GM19025 (cell line): Measurements from ENCODE around the gene ISYNA1.

ENCODE experiments used
- ATAC-seq: cut with Tn5 transposase; IDR thresholded peaks from one replicate; pipeline ENCODE4 v1.9.1; 2021; ENCODE audit warnings: mild to moderate bottlenecking, low read depth, moderate library complexity; ENCODE audit not compliant: unreplicated experiment

The ISYNA1 gene

DNA sequence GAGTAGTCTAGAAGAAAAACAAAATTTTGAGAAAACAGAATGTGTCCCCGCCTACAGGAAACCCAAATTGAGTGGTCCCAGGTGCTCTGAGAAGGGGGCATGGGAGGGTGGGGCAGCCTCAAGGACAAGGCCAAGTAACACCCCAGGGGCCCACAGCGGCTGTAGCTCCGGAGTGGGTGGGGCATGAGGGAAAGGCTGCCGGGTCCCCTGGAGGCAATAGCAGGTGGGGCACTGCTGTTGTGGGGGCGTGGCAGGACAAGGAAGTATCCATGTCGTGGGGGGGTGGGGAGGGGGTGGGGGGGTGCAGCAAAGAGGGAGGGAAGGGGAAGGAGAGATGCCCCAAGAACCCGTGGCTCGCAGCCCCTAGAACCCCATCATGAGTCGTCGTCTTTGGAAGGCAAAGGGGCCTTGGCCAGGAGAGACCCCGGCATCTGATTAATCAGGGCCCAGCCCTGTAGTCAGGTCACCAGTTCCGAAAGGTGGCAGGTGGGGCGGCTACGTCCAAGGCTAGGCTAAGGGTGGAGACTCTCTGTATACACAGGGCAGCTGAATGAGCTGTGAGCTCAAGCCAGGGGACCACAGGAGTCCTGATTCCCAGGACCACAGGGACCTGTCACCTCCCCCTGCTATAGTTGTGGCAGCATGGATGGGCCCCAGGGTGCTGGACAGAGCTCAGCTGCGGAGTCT is 7.5 kb upstream of the ISYNA1 start:
- ATAC-seq: no peak

DNA sequence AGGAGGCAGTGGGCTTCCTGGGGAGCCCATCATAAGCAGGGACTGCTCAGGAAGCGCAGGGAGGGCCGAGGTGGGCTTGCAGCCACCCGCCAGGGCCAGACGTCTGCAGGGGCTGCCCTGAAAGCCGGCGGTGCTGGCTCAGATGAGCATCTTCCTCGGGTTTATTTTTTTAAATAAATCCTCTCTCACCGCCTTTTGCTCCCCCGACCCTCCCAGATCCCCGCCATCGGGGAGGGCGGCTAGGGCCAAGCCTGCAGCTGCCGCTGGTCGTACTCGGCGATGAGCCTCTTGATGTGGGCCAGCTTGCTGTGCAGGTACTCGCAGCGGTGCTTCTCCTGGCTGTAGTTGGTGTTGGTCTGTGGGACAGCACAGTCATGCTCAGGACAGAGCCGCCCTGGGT is 6.6 kb upstream of the ISYNA1 start:
- ATAC-seq: no peak

DNA sequence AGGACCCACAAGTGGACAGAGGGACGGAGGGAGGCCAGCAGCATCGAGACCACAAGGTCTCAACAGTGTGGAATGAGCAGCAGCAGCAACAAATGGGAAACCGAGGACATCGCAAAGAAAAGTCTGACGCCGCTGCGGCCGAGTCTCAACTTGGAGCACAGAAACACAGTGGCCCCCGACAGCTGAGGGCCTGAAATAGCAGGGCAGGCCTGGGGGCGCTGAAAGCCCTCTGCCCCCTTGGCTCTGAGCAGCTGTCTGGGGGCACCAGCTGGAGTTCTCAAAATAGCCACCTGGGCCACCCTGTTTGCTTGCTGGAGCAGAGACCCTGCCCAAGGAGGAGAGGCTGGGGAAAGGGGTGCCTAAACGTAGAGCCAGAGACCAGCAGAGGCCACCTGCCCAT is 5.9 kb upstream of the ISYNA1 start:
- no peak for ATAC-seq

DNA sequence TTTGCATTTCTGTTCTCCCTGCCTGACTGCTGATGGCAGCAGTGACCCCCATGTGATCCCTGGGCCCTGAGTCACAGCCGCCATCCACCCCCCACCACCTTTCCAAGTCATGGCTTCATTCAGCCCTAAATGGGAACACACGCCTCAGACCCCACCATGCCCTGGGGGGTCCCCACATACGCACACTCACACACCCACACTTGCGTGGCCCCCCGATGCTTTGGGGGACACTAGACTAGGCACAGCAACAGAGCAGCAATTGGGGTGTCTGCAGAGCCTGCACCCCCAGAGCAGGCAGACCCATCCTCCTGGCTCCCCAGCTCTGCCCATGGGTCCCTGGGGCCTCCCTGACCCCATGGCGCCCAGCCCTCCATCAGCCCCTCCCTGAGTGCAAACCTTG is 5.5 kb upstream of the ISYNA1 start:
- no peak for ATAC-seq

DNA sequence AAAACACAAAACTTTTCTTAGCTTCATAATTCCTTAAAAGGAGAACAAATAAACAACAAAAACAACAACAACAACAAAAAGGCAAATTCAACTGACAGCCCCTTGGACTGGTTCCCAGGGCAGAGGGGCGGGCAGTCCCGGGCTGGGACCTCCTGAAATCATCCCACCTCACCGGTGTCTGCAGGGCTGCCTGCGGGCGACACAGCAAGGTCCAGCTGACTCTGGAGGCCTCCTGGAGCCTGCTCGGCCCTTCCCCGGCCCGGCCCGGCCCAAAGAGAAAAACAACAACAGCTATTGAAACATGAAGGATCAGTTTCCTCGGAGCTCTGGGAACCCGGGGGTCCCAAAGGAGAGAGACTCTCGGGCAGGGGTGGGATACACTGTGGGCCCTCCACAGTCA is 5.0 kb upstream of the ISYNA1 start:
- no peak for ATAC-seq

DNA sequence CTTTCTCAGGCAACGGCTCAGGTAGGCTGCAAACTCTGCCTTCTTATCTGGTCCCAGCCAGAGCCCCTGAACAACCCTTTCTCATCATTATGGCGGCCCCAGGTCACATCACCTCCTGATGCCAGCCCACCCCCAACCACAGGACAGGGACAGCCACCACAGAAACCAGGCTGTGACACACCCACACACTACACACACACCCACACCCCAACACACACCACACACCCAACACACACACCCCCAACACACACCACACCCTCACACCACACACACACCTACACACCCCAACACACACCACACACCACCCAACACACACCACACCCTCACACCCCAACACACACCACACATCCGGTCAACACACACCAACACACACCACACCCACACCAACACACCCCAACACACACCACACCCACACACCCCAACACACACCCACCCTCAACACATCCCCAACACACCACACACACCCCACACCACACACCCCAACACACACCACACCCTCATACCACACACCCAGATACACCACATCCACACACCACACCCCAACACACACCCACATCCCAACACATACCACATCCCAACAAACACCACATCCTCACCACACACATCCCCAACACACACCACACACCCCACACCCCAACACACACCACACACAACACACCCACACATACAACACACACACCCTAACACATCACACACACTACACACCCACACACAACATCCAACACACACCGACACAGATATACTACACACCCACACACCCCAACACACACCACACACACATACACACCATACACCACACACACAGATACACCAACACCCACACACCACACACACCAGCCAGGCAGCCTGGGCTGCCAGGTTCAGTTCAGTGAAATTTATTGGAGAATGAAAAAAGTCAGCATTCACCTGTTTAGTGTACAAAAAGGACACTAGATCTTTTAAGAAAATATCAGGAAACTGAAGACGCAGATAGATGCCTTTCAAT is 4.2 kb upstream of the ISYNA1 start:
- no peak for ATAC-seq

DNA sequence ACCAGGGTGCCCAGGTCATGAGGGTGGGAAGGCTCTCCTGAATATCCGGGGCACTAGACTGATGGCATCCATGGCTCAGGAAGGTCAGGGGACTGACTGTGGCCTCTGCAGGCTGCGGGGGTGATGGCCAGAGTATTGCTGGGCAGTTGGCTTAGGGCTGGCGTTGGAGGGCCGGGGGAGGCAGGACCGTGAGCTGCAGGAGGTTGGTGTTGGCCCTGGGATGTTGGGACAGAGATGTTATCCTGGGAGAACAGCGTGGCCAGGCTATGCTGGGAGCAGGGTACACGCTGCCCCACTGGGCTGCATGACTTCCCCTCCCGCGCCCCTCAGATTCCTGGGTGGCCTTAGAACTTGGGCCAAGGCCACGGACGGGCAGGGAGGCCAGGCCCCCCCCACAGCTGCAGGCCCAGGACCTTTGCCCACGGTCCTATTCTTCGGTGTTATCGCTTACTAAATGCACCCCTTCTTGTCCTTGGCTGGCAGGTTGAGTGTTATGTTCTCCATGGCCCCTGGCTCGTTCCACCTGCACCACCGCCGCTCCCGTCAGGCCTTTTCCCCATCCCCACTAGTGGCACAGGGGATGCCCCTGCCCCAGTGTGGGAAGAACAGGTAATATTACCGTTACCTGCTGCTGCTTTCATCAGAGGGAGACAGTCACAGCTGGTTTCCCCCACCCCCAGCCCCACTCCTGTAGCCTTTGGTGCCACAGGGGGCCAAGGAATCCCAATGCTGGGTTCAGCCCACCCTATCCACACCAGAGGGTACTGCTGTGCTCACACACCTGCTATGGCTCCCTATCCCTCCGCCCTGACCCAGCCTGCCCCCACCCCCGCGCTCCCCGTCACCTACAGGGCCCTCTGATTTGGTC is 3.2 kb upstream of the ISYNA1 start:
- ATAC-seq: no peak

DNA sequence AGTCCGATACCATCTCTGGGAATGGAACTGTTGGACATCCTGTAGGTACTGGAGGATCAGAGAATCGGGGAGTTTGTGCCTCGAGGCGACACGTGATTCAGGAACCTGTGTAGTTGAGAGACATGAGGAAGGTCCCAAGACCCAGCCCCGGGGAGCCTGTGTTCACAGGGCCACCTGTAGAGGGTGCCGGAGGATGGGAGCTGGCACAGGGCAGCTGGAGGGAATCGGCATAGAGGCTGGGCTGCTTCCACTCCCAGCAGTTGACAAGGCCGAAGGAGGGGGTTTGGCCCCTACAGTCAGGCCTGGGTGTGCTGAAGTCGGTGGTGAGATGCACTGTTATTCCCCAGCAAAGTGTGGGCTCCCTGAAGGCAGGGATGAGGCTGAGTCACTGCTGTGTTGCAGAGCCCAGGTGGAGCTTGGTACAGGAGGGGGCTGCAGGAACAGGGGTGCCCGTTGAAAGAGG is 2.5 kb upstream of the ISYNA1 start:
- no peak for ATAC-seq

DNA sequence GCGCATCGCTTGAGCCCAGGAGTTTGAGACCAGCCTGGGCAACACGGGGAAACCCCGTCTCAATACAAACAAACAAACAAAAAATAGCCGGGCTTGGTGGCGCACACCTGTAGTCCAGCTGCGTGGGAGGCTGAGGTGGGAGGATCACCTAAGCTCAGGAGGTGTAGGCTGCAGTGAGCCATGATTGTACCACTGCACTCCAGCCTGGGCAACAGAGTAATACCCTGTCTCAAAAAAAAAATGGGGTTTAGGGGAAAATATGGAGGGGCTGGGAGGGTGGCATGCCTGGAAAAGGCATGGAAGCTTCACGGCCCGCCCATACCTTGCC is 1.9 kb upstream of the ISYNA1 start:
- ATAC-seq: no peak

DNA sequence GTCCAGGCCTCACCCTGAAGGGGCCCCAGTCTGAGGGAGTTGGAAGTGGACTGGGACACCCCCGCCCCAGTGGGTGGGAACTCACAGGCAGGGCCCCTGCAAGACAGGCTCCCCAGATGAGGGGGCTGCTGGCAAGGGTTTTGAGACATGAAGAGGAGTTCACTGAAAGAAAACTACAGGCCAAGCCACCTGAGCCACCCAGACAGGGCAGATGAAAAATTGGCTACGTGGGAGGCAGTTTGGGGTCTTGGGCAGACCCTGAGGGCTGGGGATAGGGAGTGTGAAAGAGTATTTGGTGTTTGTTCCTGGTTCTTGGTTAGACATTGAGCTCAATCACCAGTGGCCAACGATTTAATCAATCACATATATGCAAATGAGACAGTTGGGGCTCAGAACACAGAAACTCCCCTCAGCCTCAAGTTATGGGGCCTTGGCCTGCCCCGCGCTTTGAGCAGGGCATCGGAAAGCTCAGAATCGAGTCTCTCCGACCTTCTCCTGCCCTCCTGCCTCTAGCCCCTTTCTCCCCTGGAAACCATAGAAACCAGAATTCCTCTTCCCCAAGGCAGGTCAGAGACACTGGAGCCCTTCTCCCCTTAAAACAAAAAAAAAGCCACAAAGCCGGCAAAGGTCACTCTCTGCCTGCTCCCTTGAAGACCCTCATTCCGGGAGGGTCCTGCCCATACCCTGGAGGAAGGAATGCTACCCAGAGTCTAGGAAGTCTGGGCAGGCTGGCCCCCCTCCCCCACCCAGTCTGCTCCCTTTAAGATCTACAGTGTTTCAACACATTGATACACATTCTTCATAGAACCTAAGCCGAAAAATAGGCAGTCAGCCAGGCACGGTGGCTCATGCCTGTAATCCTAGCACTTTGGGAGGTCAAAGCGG is 1.3 kb upstream of the ISYNA1 start:
- ATAC-seq: no peak

DNA sequence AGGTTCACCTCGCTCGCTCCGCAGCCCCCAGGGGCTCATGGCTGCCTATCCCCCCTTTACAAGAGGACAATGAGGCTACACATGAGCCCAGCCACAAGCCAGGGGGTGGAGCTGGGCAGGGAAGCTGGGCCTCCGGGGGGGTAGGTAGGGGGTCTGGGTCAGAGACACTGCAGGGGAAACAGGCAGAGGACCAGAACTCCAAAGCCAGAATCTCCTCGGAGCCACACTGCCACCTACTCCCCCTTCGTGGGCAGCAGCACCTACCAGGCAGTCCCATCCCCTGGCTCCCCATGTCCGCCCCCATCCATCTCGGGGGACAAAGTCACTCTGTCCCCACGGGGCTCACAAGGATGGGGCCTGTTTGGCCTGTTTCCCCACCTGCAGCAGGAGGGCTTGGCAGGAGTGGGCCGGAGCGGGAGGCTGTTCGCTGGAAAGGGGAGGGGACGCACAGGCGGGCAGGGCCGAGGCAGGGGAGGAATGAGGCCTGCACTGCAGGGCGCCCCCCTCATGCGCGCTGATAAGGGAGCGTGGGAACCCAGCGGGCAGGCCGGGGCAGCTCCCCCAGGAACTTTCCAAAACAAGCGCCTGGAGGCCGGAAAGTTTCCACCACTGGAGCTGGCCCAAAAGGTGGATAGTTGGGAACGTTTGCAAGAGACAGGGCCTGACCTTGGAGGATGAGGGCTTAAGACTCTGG is 545 bp upstream of the ISYNA1 start:
- no peak for ATAC-seq

DNA sequence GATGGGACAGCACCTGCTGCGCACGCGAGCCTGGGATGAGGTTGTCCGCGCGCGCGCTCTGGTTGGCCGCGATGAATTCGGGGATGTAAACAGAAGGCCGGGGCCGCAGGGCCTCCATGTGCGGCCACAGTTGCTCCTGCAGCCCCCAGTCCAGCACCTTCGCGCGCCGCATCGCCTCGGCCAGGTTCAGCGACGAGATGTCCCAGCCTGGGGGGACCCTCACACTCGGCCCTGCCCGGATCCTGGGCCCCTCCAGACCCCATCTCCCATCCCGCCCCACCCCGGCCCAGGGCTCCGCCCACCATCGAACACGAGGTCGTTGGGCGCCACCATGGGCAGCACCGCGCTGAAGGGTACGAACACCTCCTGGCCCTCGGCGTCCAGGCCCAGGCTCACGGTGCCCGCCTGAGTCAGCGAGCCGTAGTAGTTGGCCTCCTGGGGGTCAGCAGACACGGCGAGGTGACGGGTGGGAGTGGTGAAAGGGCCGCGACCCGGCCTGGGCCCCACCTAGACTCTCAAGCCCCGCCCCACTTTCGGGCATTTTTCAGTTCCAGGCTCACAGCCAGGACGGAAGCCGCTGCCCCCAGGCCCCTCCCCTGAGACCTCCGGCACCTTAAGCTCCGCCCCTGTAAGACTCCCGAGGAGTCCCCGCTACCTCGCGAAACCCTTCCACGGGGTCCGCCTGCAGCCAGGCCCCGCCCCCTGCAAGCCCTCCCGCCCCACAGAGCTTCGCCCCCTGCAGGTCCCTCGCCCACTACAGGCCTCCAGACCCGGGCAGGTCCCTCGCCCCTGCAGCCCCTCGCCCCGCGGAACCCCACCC is 1.1 kb downstream of the ISYNA1 start:
- peak; percentile 48 for ATAC-seq

DNA sequence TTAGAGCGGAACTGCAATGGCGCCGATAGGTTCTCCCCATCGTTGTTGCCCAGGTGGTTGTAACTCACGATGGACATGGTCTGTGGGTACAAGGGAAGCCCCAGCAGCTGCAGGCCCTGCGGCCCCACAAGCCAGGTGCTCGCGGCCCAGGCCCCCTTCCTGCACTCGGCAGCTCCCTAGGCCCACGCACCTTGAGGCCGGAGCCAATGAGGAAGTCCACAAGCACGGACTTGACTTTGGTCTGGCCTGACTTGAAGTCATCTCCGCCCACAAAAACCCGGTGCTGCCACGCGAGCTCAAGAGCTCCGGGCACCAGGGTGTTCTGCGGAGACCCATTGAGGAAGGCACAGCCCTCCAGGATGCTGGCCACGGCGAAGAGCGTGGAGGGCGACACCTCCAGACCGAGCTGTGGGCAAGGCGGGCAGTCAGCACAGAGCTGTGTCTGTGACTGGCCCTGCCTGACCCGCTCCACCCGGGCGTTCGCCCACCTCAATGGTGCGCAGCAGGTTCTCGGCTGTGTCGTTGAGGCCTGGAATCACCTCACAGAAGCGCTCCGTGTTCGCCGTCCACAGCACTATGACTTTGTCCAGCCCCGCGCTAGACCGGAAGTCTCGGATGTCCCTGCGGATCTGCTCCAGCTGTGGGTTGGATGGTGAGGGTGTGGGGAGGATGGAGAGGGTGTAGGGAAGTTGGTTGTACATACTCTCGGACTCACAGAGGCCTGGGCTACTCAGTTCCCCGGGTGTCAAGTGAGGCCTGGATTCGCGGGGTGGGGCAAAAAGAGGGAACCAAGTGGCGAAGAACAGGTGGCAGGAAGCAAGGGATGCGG is 1.9 kb downstream of the ISYNA1 start:
- ATAC-seq: no peak

DNA sequence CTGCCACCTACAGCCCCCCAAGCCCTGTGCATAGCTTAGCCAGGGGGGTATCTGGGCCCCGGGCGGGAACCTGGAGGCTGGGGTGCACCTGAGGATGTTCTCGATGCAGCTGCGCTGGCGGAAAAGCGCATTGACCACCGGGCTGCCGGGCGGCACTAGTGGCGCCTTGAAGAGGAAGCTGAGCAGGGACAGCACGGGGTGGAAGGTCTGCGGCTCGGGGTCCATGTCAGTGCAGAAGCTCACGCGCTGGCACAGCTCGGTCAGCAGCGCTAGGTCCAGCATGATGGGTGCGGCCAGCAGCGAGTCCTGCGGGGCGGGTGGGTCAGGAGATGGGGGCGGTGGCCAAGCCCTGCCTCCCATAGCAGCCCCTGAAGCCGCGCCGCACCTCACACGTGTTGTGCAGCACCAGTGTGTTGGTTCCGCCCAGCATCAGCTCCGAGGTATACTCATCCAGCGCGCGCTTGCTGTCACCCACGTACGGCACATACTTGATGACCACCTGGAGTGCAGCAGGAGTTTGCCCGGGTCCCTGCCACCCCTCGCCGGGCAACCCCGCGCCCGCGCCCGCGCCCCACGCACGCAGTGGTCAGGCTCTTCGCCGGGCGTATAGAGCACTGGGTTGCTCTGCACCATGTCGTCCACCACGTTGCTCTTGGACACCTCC is 2.6 kb downstream of the ISYNA1 start:
- ATAC-seq: no peak

DNA sequence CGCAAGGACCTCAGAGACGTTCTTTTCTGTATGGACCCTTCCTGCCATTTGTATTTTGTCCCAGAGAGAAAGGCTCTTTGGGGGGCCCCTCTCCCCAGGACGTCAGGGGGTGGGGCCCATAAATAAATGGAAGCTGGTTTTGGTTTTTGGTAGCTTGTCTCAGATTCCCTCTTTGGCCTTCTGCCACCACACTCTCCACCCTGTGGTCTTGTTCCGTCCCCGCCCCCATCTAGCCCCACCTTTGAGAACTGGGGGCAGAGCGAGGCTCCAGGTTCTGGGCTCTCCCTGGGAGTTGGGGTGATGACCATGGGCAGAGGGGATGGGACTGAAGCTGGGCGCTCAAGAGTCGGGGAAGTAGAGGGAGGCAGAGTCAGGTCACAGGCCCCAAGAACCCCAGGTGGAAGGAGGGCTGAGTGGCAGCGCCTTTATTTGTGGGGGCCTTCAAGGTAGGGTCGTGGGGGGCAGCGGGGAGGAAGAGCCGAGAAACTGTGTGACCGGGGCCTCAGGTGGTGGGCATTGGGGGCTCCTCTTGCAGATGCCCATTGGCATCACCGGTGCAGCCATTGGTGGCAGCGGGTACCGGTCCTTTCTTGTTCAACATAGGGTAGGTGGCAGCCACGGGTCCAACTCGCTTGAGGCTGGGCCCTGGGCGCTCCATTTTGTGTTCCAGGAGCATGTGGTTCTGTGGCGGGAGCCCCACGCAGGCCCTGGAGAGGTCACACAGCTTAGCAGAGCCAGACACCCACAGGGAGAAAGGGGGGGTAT is 3.3 kb downstream of the ISYNA1 start:
- ATAC-seq: no peak

DNA sequence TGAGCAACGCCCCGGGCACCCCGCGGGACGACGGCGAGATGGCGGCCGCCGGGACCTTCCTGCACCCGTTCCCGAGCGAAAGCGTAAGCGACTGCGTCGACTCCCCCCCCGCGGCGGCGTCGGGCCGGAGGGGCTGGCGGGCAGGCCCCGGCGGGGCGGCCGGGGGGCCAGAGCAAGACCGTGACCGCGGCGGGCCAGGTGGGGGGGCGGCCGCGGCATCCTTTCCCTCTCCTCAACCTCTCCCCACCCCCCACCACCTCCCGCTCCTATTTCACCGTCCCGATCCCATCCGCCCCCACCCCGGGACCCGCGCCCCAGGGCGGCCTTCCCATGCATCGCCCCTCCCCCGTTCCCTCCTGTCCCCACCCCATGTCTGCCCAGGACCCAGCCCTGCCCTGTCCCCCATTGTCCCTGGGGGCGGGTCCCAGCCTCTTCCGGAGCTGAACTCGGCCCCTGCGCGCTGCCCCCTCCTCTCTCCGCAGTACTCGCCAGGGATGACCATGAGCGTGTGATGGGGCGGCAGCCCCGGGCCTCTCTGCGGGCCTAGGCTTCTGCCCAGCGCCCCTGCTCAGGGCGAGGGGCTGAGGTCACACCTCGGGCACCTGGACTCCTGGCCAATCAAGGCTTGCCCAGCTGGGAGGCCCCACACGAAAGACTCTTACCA is 4.1 kb downstream of the ISYNA1 start:
- no peak for ATAC-seq
